Heart left ventricle (tissue), 16 donors: ENCODE data around the gene TNNI3. TPM values are rescaled to one million over a fixed set of nuclear protein-coding genes. Genes with fewer than 3 reads are reported as not detected.

Source experiments
- ATAC-seq, 4 donors: fragments of 200-7000 bp; cut with Tn5 transposase; one replicate each; pipeline ENCODE4 v1.9.1; 2020 to 2022; ENCODE audit warnings: moderate library complexity in 4 of 4, mild to moderate bottlenecking in 3 of 4, moderate number of reproducible peaks in 1 of 4
- DNase-seq, 5 donors: peaks; one replicate each; pipeline ENCODE4 v3.0.0-alpha.2; 2020
- H3K27ac ChIP-seq, 12 donors: fragments of 200-600 bp; sonication (generic) in 4 of 12; one replicate each; pipeline versions ENCODE4 v1.5.0 to v1.8.0; 2016 to 2022; ENCODE audit warnings: mild to moderate bottlenecking in 2 of 12
- H3K27me3 ChIP-seq, 9 donors: fragments of 200-600 bp; sonication (generic) in 2 of 9; one replicate each; pipeline versions ENCODE4 v1.5.1 to v1.8.0; 2016 to 2022; ENCODE audit warnings: mild to moderate bottlenecking in 3 of 9
- H3K36me3 ChIP-seq, 9 donors: fragments of 200-600 bp; sonication (generic) in 2 of 9; one replicate each; pipeline versions ENCODE4 v1.5.0 to v1.8.0; 2018 to 2022; ENCODE audit warnings: mild to moderate bottlenecking in 2 of 9
- H3K4me1 ChIP-seq, 12 donors: fragments of 200-600 bp; sonication (generic) in 4 of 12; one replicate each; pipeline versions ENCODE4 v1.5.0 to v1.8.0; 2016 to 2022; ENCODE audit warnings: mild to moderate bottlenecking in 3 of 12
- H3K4me3 ChIP-seq, 12 donors: fragments of 200-600 bp; sonication (generic) in 4 of 12; one replicate each; pipeline versions ENCODE4 v1.5.0 to v1.8.0; 2017 to 2022; ENCODE audit warnings: mild to moderate bottlenecking in 9 of 12, moderate library complexity in 4 of 12
- H3K9me3 ChIP-seq, 12 donors: fragments of 200-600 bp; sonication (generic) in 4 of 12; one replicate each; pipeline versions ENCODE4 v1.5.0 to v1.8.0; 2016 to 2022; ENCODE audit warnings: mild to moderate bottlenecking in 1 of 12
- POLR2A ChIP-seq, 2 donors: fragments of 450-650 bp; IDR thresholded peaks; one replicate each; pipeline ENCODE4 v1.6.1; 2017; ENCODE audit warnings: antibody characterized with exemption in 2 of 2, mild to moderate bottlenecking in 2 of 2, moderate library complexity in 2 of 2
- WGBS, 4 donors: extraction: QIAGEN DNeasy Blood & Tissue Kit in 2 of 4; methylation state at CpG; one replicate each; pipeline versions ENCODE4 v1.1.5 to v1.1.7; 2013 to 2018; 5-methylcytosine and 5-hydroxymethylcytosine counted together
- intact Hi-C, 10 donors: fragments of 100-400 bp; cut with DNase I; formaldehyde crosslinking; loops; one replicate each; pipeline versions ENCODE4 v1.11.1 to v1.14.2; 2022
- microRNA-seq, 4 donors: library from miRNA; unstranded; fragments of <30 nt; microRNA quantifications; one replicate each; pipeline versions ENCODE4 to v1.2.0, GENCODE V29; 2017 to 2020
- polyA plus RNA-seq, 2 donors: library from polyadenylated mRNA; stranded (reverse); fragments of 200-250 nt; gene quantifications; one replicate each; pipeline ENCODE4 v1.2.3, GENCODE V29; 2013
- total RNA-seq, 9 donors: library from RNA; depleted of rRNA in 2 of 9; stranded (reverse); fragments of >200 nt in 2 of 9; fragmentation: NEBNext Ultra II Directional in 3 of 9; extraction: Animal tissue kit (Norgen Biotek cat#: 25700) in 3 of 9; gene quantifications; one replicate each; pipeline versions ENCODE4 v1.1.0 to v1.2.4, GENCODE V29; 2016 to 2023
- TF ChIP-seq, protein P1 (sequence below), 12 donors: fragments of 200-600 bp; sonication (generic) in 4 of 12; IDR thresholded peaks; one replicate each; pipeline versions ENCODE4 v1.5.0 to v1.8.0; 2018 to 2022; ENCODE audit warnings: antibody characterized with exemption in 12 of 12, mild to moderate bottlenecking in 5 of 12
- donor health status: ischemic (EF 13 %, LVEDD 7.1; RV severe dilation, severe dysfunction).
- donor health status: healthy with polysubstance abuse.
- donor health status: DM: no; HTN: yes; CAD: no.
- donor health status: DM: no; HTN: no; CAD: no.
- donor health status: ischemic (EF 25% LVEDD 6.9; RV normal size, moderate dysfunction).
- donor health status: ischemic (EF 25% LVEDD 5.7; RV mildly dilated, moderate dysfunction).
- donor health status: healthy.
- donor health status: DM: yes; HTN: yes; CAD: no.
- donor health status: ischemic (EF 35%, LVEDD 5.7; RV mildly dilated, moderate dysfunction).
- donor health status: nonischemic (EF 11% LVEDD 7.7; RV severe dilation, severe dysfunction).
- donor health status: DM: yes; HTN: yes; CAD: no.
- donor health status: PGD.
- donor health status: ischemic (EF 29% LVEDD 5.4; RV normal size, mild dysfunction).
- donor health status: nonischemic (EF 23%, LVEDD 6.1; RV moderate dilation, normal function).

Gene TNNI3
- total and polyA plus RNA-seq, 11 donors: 1,912 to 34,502 (median 9,662) TPM

DNA sequence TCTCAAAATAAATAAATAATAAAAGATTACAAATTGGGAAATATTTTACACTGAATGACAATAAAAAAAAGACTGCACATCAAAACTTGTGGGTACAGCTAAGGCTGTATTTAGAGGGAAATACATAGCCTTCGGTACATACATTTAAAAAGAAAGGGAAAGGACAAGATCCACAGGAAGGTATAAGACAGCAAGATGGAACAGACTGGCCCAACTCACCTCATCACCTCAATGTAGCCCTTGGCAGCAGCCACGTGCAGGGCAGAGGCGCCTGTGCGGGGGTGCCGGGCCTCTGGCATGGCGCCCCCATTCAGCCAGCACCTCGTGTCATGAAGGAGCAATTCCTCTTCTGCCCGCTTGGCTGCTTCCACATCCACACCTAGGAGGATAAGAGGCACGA lies 54.3 kb downstream of the TNNI3 start:
- peaks cover 0 to 9% (median 0%) of the 10 kb centered on the region in 12 donors for H3K9me3 ChIP-seq
- intact Hi-C loops: no loop called here
- ATAC-seq: no peak
- peaks cover 2 to 83% (median 60%) of the 10 kb centered on the region in 9 donors for H3K36me3 ChIP-seq
- no peak for DNase-seq
- no peaks in the 10 kb centered on the region for H3K27me3 ChIP-seq
- TF ChIP-seq, protein P1, sequence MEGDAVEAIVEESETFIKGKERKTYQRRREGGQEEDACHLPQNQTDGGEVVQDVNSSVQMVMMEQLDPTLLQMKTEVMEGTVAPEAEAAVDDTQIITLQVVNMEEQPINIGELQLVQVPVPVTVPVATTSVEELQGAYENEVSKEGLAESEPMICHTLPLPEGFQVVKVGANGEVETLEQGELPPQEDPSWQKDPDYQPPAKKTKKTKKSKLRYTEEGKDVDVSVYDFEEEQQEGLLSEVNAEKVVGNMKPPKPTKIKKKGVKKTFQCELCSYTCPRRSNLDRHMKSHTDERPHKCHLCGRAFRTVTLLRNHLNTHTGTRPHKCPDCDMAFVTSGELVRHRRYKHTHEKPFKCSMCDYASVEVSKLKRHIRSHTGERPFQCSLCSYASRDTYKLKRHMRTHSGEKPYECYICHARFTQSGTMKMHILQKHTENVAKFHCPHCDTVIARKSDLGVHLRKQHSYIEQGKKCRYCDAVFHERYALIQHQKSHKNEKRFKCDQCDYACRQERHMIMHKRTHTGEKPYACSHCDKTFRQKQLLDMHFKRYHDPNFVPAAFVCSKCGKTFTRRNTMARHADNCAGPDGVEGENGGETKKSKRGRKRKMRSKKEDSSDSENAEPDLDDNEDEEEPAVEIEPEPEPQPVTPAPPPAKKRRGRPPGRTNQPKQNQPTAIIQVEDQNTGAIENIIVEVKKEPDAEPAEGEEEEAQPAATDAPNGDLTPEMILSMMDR (IDR thresholded peaks at IDR 0.05): no peak
- no peak for TF ChIP-seq POLR2A (IDR thresholded peaks at IDR 0.05)
- H3K4me3 ChIP-seq: no peak overlapping the region
- WGBS, 4 donors: 85 to 95% (median 93%) methylated on average over 9 of the region's 9 CpGs
- H3K27ac ChIP-seq: no peak overlapping the region
- H3K4me1 ChIP-seq: peaks cover 0 to 29% (median 19%) of the 10 kb centered on the region in 12 donors

Small RNAs within 50 kb of the gene (microRNA-seq; reads per million reads assigned to microRNA genes)
- gene MIR7975: 0 to 0.06 (median 0) reads per million in 4 donors

Other genes starting within 250 kb of the TNNI3 start
- gene NLRP7, start 210.2 kb downstream of the TNNI3 start, total RNA-seq: not detected
- gene NLRP7, start 210.2 kb downstream of the TNNI3 start, polyA plus RNA-seq: not detected
- 1 to 10 TPM in 1 of 9 donors, under 1 TPM in 4, not detected in 4; 0.12 to 5.5 (median 0.79) TPM for gene NLRP2, start 191.4 kb downstream of the TNNI3 start, total RNA-seq
- gene NLRP2, start 191.4 kb downstream of the TNNI3 start, polyA plus RNA-seq: under 1 TPM in 1 of 2 donors, not detected in 1; 0.07 TPM
- gene GP6, start 119.5 kb downstream of the TNNI3 start, total RNA-seq: 1 to 10 TPM in 1 of 9 donors, under 1 TPM in 7, not detected in 1; 0.24 to 1.7 (median 0.51) TPM
- gene GP6, start 119.5 kb downstream of the TNNI3 start, polyA plus RNA-seq: under 1 TPM; 0.65 to 0.88 TPM
- gene RDH13, start 94.6 kb downstream of the TNNI3 start, total RNA-seq: 10 to 100 TPM; 29.3 to 60.7 (median 43.0) TPM
- gene RDH13, start 94.6 kb downstream of the TNNI3 start, polyA plus RNA-seq: 10 to 100 TPM; 34.6 to 37.9 TPM
- gene EPS8L1, start 81.9 kb downstream of the TNNI3 start, total RNA-seq: 10 to 100 TPM in 1 of 9 donors, 1 to 10 TPM in 5, under 1 TPM in 3; 0.44 to 25.5 (median 1.5) TPM
- gene EPS8L1, start 81.9 kb downstream of the TNNI3 start, polyA plus RNA-seq: 1 to 10 TPM; 3.0 to 3.3 TPM
- 100 to 1,000 TPM; 116 to 324 (median 209) TPM for gene PPP1R12C, start 40.1 kb downstream of the TNNI3 start, total RNA-seq
- 100 to 1,000 TPM; 230 to 264 TPM for gene PPP1R12C, start 40.1 kb downstream of the TNNI3 start, polyA plus RNA-seq
- 100 to 1,000 TPM in 3 of 9 donors, 10 to 100 TPM in 6; 18.7 to 192 (median 58.6) TPM for gene TNNT1, start 8.5 kb downstream of the TNNI3 start, total RNA-seq
- 100 to 1,000 TPM in 1 of 2 donors, 10 to 100 TPM in 1; 23.8 to 264 TPM for gene TNNT1, start 8.5 kb downstream of the TNNI3 start, polyA plus RNA-seq
- gene DNAAF3, start 8.9 kb upstream of the TNNI3 start, total RNA-seq: 1 to 10 TPM in 7 of 9 donors, under 1 TPM in 2; 0.56 to 5.7 (median 2.1) TPM
- 1 to 10 TPM; 1.8 to 4.4 TPM for gene DNAAF3, start 8.9 kb upstream of the TNNI3 start, polyA plus RNA-seq
- under 1 TPM in 1 of 9 donors, not detected in 8; 0.15 TPM for gene SYT5, start 22.6 kb upstream of the TNNI3 start, total RNA-seq
- not detected for gene SYT5, start 22.6 kb upstream of the TNNI3 start, polyA plus RNA-seq
- gene PTPRH, start 51.8 kb upstream of the TNNI3 start, total RNA-seq: 1 to 10 TPM in 8 of 9 donors, under 1 TPM in 1; 0.75 to 5.7 (median 2.3) TPM
- gene PTPRH, start 51.8 kb upstream of the TNNI3 start, polyA plus RNA-seq: 10 to 100 TPM in 1 of 2 donors, 1 to 10 TPM in 1; 1.8 to 11.4 TPM
- 1 to 10 TPM in 8 of 9 donors, under 1 TPM in 1; 0.64 to 2.5 (median 1.9) TPM for gene TMEM86B, start 71.0 kb upstream of the TNNI3 start, total RNA-seq
- gene TMEM86B, start 71.0 kb upstream of the TNNI3 start, polyA plus RNA-seq: 1 to 10 TPM; 2.7 to 3.1 TPM
- gene PPP6R1, start 101.3 kb upstream of the TNNI3 start, total RNA-seq: 10 to 100 TPM; 28.6 to 59.9 (median 41.1) TPM
- gene PPP6R1, start 101.3 kb upstream of the TNNI3 start, polyA plus RNA-seq: 10 to 100 TPM; 34.7 to 60.4 TPM
- gene HSPBP1, start 122.4 kb upstream of the TNNI3 start, total RNA-seq: 10 to 100 TPM; 25.7 to 42.0 (median 30.6) TPM
- gene HSPBP1, start 122.4 kb upstream of the TNNI3 start, polyA plus RNA-seq: 10 to 100 TPM; 56.4 to 76.0 TPM
- 1 to 10 TPM; 2.0 to 7.4 (median 3.6) TPM for gene BRSK1, start 126.3 kb upstream of the TNNI3 start, total RNA-seq
- gene BRSK1, start 126.3 kb upstream of the TNNI3 start, polyA plus RNA-seq: 1 to 10 TPM; 1.6 to 1.8 TPM
- gene TMEM150B, start 167.6 kb upstream of the TNNI3 start, total RNA-seq: 10 to 100 TPM in 1 of 9 donors, 1 to 10 TPM in 4, under 1 TPM in 3, not detected in 1; 0.43 to 14.1 (median 1.2) TPM
- under 1 TPM; 0.72 to 0.79 TPM for gene TMEM150B, start 167.6 kb upstream of the TNNI3 start, polyA plus RNA-seq
- 10 to 100 TPM in 1 of 9 donors, 1 to 10 TPM in 8; 3.6 to 10.8 (median 7.2) TPM for gene KMT5C, start 182.1 kb upstream of the TNNI3 start, total RNA-seq
- 1 to 10 TPM; 3.3 to 6.2 TPM for gene KMT5C, start 182.1 kb upstream of the TNNI3 start, polyA plus RNA-seq
- gene COX6B2, start 197.0 kb upstream of the TNNI3 start, total RNA-seq: under 1 TPM in 1 of 9 donors, not detected in 8; 0.16 TPM
- not detected for gene COX6B2, start 197.0 kb upstream of the TNNI3 start, polyA plus RNA-seq
- gene GARIN5B, start 205.5 kb upstream of the TNNI3 start, total RNA-seq: not detected
- not detected for gene GARIN5B, start 205.5 kb upstream of the TNNI3 start, polyA plus RNA-seq
- gene IL11, start 212.7 kb upstream of the TNNI3 start, total RNA-seq: under 1 TPM in 2 of 9 donors, not detected in 7; 0.11 to 0.43 TPM
- under 1 TPM in 1 of 2 donors, not detected in 1; 0.25 TPM for gene IL11, start 212.7 kb upstream of the TNNI3 start, polyA plus RNA-seq
- not detected for gene TMEM190, start 219.1 kb upstream of the TNNI3 start, total RNA-seq
- not detected for gene TMEM190, start 219.1 kb upstream of the TNNI3 start, polyA plus RNA-seq
- gene TMEM238, start 226.6 kb upstream of the TNNI3 start, total RNA-seq: 1 to 10 TPM in 2 of 9 donors, under 1 TPM in 5, not detected in 2; 0.35 to 2.2 (median 0.56) TPM
- gene TMEM238, start 226.6 kb upstream of the TNNI3 start, polyA plus RNA-seq: not detected
- 1,000 to 10,000 TPM in 1 of 9 donors, 100 to 1,000 TPM in 8; 196 to 1,019 (median 565) TPM for gene RPL28, start 228.2 kb upstream of the TNNI3 start, total RNA-seq
- gene RPL28, start 228.2 kb upstream of the TNNI3 start, polyA plus RNA-seq: 1,000 to 10,000 TPM in 1 of 2 donors, 100 to 1,000 TPM in 1; 768 to 1,391 TPM